Activated CD8-positive, alpha-beta T cell treated with anti-CD3 and anti-CD28 coated beads for 36 hours (primary cell): ENCODE data around the gene ARFGEF3. TPM values are rescaled to one million over a fixed set of nuclear protein-coding genes. Genes with fewer than 3 reads are reported as not detected.

Source experiments
- ATAC-seq: fragments of 200-7000 bp; cut with Tn5 transposase; one replicate; pipeline ENCODE4 v1.10.0; 2021; ENCODE audit warnings: mild to moderate bottlenecking, moderate library complexity
- CTCF ChIA-PET: fragments of 350-600 bp; sonication (Branson Sonifier 250); formaldehyde crosslinking; loops from one replicate; lab custom pipeline; 2021; ENCODE audit warnings: antibody characterized with exemption; lab: Charles Lee
- POLR2A ChIA-PET: fragments of 350-600 bp; sonication (Branson Sonifier 250); formaldehyde crosslinking; loops from one replicate; lab custom pipeline; 2021; ENCODE audit warnings: antibody characterized with exemption; lab: Charles Lee
- DNase-seq: peaks from one replicate; pipeline ENCODE4 v3.0.0-alpha.2; 2020
- H3K27ac Mint-ChIP-seq: one replicate; pipeline ENCODE4 v1.8.0; 2021; ENCODE audit warnings: mild to moderate bottlenecking, mixed read lengths
- H3K27me3 Mint-ChIP-seq: one replicate; pipeline ENCODE4 v1.8.0; 2021; ENCODE audit warnings: mixed read lengths
- H3K36me3 Mint-ChIP-seq: one replicate; pipeline ENCODE4 v1.8.0; 2021; ENCODE audit warnings: low read depth, mixed read lengths
- H3K4me1 Mint-ChIP-seq: one replicate; pipeline ENCODE4 v1.8.0; 2021; ENCODE audit warnings: low read depth, mixed read lengths
- H3K4me3 Mint-ChIP-seq: one replicate; pipeline ENCODE4 v1.8.0; 2021; ENCODE audit warnings: mild to moderate bottlenecking, moderate library complexity, mixed read lengths
- H3K9me3 Mint-ChIP-seq: one replicate; pipeline ENCODE4 v1.8.0; 2021; ENCODE audit warnings: mixed read lengths
- CTCF ChIP-seq: fragments of 200-600 bp; IDR thresholded peaks from one replicate; pipeline ENCODE4 v1.8.0; 2022; ENCODE audit warnings: antibody characterized with exemption, mild to moderate bottlenecking
- intact Hi-C: fragments of 100-400 bp; cut with micrococcal nuclease; formaldehyde crosslinking; loops from one replicate; pipeline ENCODE4 v1.10.0; 2022
- total RNA-seq, 2 experiments: library from RNA; stranded (reverse); gene quantifications; one replicate each; pipeline ENCODE4 v1.2.3, GENCODE V29; 2021

The ARFGEF3 gene
- total RNA-seq, 2 experiments from 2014 or later: 1.7 to 1.8 TPM

- Mint-ChIP-seq H3K4me1 (no peaks in the 10 kb centered on the region), H3K4me3 (no peak overlapping the region), H3K36me3 (no peaks in the 10 kb centered on the region), H3K9me3 (no peaks in the 10 kb centered on the region), H3K27ac (no peak overlapping the region), H3K27me3 (peaks cover 1% of the 10 kb centered on the region)
- no peak for TF ChIP-seq CTCF
- intact Hi-C loops: no loop called here
- ChIA-PET POLR2A (no interaction called here), CTCF (interaction anchor here (1.0 kb wide), 1 partner anchor 32 kb away, joined by 3 read pairs; no protein-coding TSS in a partner anchor)
- ATAC-seq: peak; percentile 60
- DNase-seq: no peak
Observed at GRCh38 chr6:138372711-138373463, 211.1 kb downstream of the ARFGEF3 start.

- ATAC-seq (no peak), DNase-seq (no peak)
- no peak for TF ChIP-seq CTCF
- H3K4me3 Mint-ChIP-seq: no peak overlapping the region
- POLR2A ChIA-PET: no interaction called here
- CTCF ChIA-PET: no interaction called here
- H3K4me1 Mint-ChIP-seq: no peaks in the 10 kb centered on the region
- no peak overlapping the region for H3K27ac Mint-ChIP-seq
- H3K36me3 Mint-ChIP-seq: no peaks in the 10 kb centered on the region
- intact Hi-C loops: no loop called here
- H3K27me3 Mint-ChIP-seq: no peaks in the 10 kb centered on the region
- H3K9me3 Mint-ChIP-seq: no peaks in the 10 kb centered on the region
Observed at GRCh38 chr6:138374230-138374629, 212.5 kb downstream of the ARFGEF3 start.

- ATAC-seq (no peak), DNase-seq (no peak)
- Mint-ChIP-seq H3K4me1 (no peaks in the 10 kb centered on the region), H3K4me3 (no peak overlapping the region), H3K36me3 (no peaks in the 10 kb centered on the region), H3K27ac (no peak overlapping the region), H3K9me3 (no peaks in the 10 kb centered on the region), H3K27me3 (no peaks in the 10 kb centered on the region)
- ChIA-PET CTCF (no interaction called here), POLR2A (no interaction called here)
- TF ChIP-seq CTCF: no peak
- intact Hi-C loops: no loop called here
Observed at GRCh38 chr6:138374815-138375214, 213.1 kb downstream of the ARFGEF3 start.

GRCh38 chr6:138377042-138377441 lies 215.3 kb downstream of the ARFGEF3 start:
- CTCF ChIA-PET: interaction anchor here (1.6 to 1.9 kb wide), 2 partner anchors 26 to 261 kb away, joined by 3 to 5 read pairs; no protein-coding TSS in a partner anchor
- intact Hi-C loops: no loop called here
- POLR2A ChIA-PET: no interaction called here
- H3K9me3 Mint-ChIP-seq: no peaks in the 10 kb centered on the region
- H3K36me3 Mint-ChIP-seq: no peaks in the 10 kb centered on the region
- DNase-seq: no peak
- H3K27me3 Mint-ChIP-seq: no peaks in the 10 kb centered on the region
- no peak overlapping the region for H3K27ac Mint-ChIP-seq
- ATAC-seq: no peak
- no peaks in the 10 kb centered on the region for H3K4me1 Mint-ChIP-seq
- TF ChIP-seq CTCF: no peak
- H3K4me3 Mint-ChIP-seq: no peak overlapping the region

DNA sequence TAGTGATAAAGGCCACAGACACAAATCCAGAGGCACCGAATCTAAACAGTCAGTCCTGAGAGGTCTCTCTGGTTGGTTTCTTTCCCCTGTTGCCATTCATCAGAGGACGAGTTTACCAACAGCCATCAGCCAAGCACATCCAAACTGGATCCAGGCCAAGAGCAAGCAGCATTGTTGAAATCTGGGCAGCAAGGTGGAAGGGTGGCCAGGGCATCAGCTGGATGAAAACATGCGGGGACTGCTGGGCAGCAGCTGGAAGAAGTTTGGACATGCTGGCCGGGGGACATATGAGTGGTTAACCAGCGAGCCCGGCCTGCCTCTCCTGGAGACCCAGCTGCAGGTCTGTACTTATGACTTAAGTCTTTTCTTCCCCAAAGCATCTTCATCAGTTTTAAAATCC lies 216.1 kb downstream of the ARFGEF3 start, which contains the start of gene SMIM28:
Gene SMIM28 (plus strand): TSS at position 62 of the 400 bp plus-strand sequence. CDS start 168 bp downstream, at position 230.
- intact Hi-C loops: no loop called here
- ATAC-seq (no peak), DNase-seq (no peak)
- no peaks in the 10 kb centered on the region for H3K9me3 Mint-ChIP-seq
- H3K36me3 Mint-ChIP-seq: no peaks in the 10 kb centered on the region
- no peaks in the 10 kb centered on the region for H3K4me1 Mint-ChIP-seq
- no peak for TF ChIP-seq CTCF
- no peak within 1 kb of the TSS for H3K4me3 Mint-ChIP-seq
- ChIA-PET CTCF (interaction anchor here (1.9 kb wide), 1 partner anchor 262 kb away, joined by 5 read pairs; no protein-coding TSS in a partner anchor), POLR2A (no interaction called here)
- H3K27ac Mint-ChIP-seq: no peak within 1 kb of the TSS
- no peaks in the 10 kb centered on the region for H3K27me3 Mint-ChIP-seq
